SKM-1 treated with dmso at 0.1 percent for 144 hours (cell line): ENCODE measurements around the gene BAAT.

Source experiments
- DNase-seq: peaks from one replicate; lab custom pipeline; 2025; ENCODE audit not compliant: unreplicated experiment; lab: John Stamatoyannopoulos, UW

Gene BAAT

DNA sequence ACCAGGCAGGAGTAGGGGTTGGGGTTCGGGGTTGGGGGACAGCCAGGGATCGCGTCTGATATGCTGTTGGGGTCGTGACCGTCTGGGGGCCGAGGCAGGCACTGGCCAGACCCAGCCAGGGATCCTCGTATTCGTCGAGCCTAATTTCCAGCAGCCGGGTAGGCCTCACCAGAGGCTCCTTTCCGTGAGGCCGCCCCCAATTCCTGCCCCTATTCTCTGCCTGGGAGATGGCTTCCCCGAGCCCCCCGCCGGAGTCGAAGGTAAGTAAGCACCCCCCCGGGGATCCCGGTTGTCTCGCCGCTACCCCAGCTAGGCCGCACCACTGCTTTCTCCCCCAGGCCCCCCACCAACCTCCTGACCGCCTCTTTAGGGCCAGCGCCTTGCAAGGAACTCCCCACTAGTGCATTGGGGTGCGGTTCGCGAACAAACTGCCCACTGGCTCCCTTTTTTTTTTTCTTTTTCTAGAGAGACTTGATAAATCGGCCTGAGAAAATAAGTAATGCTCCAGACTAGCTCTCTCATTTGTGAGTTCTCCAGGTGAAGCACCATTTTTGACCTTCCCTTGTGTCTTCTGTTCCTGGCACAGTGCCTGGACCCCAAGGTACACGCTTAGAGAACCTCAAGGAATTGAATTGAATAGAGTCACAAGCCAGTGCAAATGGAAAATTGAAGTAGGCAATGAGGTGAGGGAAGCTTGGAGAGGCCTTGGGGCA is 14.3 kb upstream of the BAAT start:
- DNase-seq: no peak

DNA sequence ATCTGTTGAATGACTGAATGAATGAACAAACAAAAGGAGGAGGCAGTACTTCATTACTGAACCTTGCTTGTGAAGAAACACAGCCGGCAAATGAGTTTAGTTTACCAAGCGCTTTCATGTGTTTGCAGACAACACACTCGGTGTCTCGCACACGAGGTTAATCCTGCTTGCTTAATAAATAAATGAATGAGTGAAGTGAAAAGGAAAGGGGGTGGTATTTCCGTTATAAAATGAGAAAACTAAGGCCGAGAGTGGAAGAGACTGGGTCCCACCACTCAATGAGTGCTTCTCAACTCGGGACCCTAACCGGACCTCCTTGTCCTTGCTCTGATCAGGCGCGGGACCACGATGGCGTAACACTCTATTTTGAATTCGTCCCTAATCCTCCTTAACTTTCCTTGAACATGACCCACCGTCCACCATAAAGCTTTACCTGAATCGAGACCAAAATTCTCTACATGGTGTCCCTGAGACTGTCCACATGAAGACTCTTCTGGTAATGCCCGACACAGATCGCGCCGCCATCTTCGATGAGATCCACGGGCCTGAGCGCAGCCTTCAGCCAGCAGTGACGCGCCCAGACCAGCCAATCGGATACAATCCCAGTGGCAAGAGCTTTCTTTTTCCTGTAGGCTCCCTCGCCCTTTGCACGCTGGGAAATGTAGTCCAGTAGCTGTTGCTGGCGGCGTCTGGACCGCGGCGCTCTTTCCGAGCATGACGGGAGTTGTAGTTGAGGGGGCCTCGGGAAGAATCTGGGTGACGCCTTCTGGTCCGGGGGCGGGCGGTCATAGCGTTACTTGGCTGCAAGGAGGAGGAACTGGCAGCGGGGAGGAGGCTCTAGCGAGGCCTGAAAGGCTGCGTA is 13.5 kb upstream of the BAAT start, which contains the start of the genes MRPL50 and ZNF189:
MRPL50 (minus strand) TSS at position 551 of the 862 bp plus-strand sequence; CDS start at position 525, 26 bp downstream.
ZNF189 (plus strand) TSS at position 784 of the 862 bp plus-strand sequence. CDS start 306 bp downstream, outside the sequence.
- peak; percentile 90 for DNase-seq

DNA sequence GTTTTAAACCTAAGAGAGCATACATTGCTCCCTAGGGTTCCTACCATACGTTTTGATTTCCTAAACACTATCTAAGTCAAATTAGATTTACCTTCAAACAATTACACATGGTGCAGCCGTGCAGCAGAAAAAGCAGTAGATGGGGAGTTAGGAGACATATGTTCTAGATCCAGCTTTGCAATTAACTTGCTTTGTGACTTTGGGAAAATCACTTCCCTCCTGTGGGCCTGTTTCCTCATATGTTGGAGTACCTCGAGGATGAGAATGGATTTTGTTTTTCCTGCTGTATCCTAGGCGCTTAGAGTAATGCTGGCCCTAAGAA is 12.9 kb upstream of the BAAT start:
- DNase-seq: no peak

DNA sequence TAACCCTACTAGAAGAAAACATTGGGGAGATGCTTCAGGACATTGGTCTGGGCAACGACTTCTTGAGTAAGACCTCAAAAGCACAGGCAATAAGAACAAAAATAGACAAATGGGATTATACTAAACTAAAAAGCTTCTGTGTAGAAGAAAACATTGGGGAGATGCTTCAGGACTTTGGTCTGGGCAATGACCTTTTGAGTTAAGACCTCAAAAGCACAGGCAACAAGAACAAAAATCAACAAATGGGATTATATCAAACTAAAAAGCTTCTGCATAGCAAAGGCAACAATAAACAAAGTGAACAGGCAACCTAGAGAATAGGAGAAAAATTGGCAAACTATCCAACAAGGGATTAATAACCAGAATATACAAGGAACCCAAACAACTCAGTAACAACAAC is 9.9 kb upstream of the BAAT start:
- no peak for DNase-seq

DNA sequence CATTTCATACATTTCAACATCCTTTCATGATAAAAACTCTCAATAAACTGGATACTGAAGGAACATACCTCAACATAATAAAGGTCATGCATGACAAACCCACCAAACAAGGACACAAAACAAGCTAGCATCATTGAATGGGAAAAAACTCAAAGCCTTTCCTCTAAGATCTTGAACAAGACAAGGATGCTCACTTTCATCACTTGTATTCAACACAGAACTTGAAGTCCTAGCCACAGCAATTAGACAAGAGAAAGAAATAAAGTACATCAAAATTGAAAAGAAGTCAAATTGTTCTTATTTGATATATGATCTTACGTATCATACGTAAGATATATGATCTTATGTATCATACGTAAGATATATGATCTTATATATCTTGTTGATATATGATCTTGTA is 8.3 kb upstream of the BAAT start:
- no peak for DNase-seq

DNA sequence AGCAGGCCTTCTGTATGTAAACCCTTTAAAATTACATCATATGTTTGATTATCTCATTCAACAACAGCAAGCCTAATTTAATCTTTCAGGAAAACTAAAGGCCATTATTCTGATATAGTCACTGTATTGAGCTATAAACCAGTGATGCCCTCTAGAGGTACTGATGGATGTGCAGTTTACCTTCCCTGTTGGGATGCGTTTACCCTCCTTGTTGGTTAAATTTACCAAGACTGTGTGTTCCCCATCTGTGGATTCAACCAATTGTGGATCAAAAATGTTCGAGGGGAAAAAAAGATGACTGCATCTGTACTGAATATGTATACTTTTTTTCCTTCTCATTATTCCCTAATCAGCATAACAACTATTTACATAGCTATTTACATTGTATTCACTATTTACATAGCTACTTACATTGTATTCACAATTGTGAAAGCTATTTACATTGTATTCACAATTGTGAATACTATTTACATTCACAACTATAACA is 3.7 kb upstream of the BAAT start:
- no peak for DNase-seq

DNA sequence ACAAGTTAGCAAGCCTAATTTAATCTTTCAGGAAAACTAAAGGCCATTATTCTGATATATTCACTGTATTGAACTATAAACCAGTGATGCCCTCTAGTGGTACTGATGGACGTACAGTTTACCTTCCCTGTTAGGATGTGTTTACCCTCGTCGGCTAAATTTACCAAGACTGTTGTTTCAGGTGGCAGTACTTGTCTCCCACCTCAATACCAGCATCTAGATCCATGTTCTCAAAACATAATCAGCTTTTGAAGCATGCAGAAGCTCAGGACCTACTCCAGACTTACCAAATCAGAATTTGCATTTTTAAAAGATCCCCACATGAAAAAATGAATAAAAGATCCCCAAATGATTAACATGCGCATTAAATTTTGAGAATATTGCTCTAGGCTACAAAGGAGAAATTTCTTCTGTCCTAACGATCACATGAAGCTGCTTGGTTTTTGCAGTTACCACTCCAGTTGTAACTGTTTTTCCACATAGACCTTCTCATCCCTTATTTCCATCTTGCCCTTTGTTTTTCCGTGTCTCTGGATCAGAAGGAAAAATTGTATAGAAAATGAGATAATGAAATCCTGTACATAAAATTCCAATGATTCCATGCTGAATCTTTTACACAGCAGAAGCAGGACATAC is 3.2 kb upstream of the BAAT start:
- no peak for DNase-seq

DNA sequence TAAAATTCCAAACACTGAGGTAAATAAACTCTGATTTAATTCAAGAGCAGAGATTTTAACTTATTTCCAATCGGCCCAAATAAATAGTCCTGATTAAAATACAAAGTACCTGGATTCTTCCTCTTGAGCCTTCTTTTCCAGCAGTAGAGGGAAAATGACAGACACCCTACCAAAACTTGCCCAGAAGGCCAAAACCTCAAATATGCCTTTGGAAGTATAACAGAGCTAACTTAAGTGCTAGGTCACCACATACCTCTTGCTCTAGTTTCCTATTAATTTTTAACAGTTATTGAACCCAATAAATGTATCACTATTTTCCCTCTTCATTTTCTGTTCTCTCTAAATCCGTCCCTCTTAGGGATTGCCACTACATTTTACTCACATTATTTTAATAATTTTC is 1.4 kb downstream of the BAAT start:
- no peak for DNase-seq

DNA sequence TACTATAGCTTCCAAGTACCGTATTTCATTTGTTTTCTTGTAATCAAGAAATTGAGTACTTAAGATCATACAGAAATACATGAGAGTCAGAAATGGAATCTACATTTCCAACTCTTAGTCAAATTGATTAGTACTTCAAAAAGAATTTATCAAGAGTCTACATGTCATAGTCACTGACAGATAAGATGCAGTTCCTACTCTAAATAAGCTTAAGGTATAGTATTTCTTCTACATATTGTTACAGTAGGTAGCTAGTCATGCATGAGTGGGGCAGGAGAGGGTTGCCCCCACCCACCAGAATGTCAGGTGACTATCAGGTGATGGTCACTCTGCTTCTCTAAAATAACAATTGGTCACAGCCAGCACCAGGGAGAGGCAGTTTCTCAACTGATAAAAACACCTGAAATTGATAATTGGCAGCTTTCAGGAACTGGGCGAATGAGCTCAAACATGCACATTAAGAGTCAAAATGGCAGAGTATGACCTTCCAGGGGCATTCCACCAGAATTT is 2.9 kb downstream of the BAAT start:
- DNase-seq: no peak

DNA sequence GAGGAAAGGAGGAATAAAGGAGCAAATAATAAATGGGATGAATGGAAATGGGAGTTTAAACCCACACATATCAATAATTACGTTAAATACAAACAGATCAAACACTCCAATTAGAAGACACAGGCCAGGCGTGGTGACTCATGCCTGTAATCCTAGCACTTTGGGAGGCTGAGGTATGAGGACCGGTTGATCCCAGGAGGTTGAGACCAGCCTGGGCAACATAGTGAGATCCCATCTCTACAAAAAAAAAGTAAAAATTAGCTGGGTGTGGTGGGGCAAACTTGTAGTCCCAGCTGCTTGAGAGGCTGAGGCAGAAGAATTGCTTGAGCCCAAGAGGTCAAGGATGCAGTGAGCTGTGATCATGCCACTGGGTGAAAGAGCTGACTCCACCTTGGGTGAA is 3.7 kb downstream of the BAAT start:
- no peak for DNase-seq

DNA sequence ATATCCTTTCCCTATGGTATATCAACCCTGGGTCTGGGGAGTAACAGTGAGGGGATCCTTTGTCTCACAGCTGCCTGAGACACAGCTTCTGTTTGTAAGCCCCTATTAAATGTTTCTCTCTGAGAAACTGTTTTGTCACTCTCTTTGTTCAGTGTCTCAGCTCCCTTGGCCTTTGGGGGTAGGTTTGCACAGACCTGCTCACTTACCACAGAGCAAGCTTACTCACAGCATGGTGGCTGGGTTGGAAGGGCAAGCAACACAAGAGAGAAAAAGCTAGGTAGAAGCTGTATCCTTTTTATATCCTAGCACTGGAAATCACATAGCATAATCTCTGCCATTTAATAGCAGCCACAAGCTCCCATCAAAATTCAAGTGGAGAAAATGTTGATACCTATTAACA is 4.5 kb downstream of the BAAT start:
- no peak for DNase-seq

DNA sequence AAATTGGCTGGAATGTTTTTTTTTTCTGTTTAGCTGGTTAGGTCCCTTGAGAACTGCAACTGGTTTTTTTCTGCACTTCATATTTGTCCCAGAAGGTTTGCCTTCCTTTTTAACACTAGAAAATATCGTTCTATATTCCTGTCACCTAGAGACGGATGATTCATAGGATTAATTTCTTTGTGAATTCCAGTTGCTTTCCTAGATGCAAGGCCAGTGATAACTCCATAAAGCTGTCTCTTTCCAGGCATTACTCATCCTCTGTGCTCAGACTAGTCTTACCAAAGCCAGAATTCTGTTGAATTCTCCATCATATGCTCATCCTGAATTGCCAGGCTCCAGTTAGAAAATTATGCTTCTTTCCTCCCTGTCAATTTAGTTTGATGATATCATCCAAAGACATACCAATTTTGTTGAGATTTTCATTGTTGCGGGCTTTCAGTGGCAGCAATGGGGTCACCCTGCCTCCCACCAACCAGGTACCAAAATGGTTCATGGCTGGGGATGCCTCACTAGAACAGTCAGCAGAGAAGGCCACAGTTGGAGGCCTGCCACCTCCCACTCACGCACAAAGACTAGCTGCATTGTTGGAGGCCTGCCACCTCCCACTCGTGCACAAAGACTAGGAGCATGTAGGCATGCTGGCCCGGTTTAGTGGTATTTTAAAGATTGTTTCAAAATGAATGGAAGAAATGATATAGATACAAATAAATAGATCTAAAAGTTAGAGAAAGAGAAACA is 8.5 kb downstream of the BAAT start:
- no peak for DNase-seq

DNA sequence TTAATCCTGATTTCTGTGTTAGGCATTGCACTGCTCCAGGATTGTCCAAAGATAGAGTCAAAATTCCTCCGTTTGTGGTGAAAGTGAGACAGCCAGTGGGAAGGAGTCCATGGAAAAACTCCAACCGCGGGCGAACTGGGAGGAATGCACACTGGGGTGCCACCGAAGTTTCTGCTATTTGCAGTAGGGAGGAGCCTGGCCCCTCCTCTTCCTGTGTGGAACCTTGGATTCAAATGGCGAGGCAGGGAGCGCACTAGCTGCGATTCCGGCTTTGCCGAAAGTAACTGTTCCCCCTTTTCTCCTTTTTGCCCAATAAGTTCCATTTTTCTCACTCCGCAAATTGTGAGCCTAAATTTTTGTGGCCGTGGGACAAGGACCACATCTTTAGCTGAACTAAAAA is 9.3 kb downstream of the BAAT start:
- DNase-seq: no peak

DNA sequence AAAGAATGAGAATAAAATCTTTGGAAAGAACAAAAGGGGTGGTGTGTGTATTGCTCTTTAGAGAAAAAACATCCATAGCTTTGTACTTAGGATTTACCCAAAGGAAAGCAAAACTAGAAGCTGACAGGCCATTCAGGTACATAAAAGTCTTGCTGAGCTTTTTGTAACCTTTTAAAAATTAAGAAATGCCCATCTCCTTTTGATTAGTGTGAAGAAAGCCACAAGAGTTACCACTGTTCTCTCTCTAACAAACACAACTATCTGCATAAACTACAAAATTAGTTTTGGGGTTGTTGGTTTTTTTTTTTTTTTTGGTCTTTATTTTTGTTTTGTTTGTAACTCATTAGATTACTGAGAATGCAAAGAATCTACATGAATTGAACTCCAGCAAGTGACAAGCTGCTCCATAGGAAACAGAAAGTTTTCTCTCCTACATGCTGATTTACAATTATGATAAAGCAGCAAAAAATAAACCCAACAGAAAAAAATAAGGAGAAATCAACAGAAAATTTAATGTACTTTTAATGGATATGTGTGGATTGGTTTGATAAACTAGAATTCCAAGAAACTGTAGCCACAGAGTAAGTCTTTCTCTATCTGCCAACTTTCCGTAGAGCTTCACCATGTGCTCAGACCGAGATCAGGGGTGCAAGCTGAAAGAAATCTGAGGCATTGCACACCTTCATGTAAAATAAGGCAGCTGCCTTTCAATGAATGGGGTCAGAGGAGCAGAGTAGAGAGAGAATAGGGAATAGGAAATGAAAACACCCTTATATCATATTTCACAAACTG is 12.3 kb downstream of the BAAT start:
- no peak for DNase-seq

DNA sequence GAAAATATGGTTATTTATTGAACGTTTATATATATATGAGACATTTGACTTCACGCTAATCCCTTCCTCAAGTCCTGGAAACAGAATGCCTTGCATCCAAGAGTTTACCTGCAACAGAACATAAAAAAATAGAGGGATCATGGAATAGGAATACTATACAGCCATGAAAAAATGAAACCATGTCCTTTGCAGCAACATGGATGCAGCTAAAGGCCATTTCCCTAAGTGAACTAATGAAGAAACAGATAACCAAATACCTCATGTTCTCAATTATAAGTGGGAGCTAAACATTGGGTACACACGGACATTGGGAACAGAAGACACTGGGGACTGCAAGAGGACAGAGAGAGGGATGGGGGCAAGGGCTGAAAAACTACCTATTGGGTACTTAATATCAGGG is 13.0 kb downstream of the BAAT start:
- DNase-seq: no peak

DNA sequence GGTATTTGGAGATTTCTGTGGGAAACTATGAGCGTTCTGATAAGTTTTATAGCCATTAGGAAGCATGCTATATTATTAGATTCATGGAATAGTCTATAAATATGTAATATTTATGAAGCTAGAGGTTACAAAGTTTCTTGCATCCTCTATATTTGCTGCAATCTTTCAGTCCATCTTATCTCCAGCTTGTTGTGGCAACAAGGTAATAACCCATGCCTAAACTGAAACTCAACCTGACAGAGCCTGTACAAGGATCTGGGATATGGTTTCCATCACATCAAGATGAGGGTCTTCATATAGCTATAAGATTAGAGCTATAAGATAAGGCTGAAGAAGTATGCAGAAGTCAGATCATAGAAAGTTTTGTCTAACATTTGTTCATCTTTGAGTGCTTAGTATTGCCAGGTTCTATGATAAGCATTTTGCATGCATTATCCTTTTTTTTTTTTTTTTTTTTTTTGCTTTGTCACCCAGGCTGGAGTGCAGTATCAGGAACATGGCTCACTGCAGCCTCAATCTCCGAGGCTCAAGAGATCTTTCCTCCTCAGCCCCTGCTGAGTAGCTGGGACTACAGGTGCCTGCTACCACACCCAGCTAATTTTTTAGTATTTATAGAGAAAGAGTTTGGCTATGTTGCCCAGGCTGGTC is 14.8 kb downstream of the BAAT start:
- no peak for DNase-seq

DNA sequence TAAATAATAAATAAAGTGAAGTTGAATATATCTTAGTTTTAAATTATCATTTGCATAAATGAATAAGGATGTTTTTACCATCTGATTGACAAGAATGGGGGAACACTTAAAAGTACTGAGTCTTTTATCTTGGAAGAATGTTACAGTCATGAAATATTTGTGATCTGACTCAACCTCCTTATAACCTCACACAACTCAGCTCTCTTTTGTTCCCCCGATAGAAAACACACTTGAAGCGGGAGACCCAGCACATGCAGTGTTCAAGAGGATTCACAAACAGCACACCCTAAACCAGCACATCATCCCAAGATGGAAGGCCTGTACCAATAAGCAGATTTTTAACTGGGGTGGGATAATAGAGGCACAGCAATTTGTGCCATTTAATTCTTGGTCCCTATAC is 15.5 kb downstream of the BAAT start:
- no peak for DNase-seq

DNA sequence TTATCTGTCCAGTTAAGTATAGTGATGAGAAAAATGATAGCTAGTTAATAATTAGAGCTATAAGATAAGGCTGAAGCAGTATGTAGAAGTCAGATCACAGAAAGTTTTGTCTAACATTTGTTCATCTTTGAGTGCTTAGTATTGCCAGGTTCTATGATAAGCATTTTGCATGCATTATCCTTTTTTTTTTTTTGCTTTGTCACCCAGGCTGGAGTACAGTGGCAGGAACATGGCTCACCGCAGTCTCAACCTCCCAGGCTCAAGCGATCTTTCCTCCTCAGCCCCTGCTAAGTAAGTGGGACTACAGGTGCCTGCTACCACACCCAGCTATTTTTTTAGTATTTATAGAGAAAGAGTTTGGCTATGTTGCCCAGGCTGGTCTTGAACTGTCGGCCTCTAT is 17.5 kb downstream of the BAAT start:
- DNase-seq: no peak

DNA sequence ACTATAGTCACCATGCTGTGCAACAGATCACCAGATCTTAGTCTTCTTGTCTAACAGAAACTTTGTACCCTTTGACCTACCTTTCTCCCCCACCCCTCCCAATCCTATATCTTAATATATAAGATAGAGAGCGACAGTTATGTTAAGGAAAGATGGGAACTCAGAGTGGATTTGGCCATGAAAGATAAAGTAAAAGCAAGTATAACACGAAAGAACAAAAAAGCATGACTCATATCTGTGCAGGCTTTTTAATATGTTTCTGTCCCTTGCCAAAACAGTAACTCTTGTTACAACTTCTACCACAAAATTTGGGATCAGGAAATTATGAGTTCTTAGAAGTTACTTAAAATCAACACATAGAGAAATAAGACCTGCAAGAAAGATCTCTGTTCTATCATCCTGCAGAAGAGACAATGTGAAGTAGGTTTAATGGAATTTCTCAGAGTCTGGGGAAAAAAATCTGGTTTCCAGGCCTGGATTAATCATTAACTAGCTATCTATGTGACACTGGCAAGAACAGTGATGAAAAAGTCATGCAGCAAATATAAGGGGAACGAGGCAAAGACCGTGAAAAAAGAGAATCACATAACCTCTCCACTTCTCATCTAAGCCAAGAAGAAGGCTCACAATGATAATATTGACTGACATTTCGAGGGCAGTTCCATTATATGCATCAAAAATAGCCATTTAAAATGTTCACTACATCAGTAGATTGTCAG is 18.6 kb downstream of the BAAT start:
- DNase-seq: no peak
